HuH-7 (cell line): ENCODE data around the gene CCDC127.

Experiments used
- DNase-seq: peaks from one replicate; pipeline ENCODE4 v3.0.0; 2011; ENCODE audit warnings: low spot score

Gene CCDC127

GRCh38 chr5:189486-189885 is 28.5 kb downstream of the CCDC127 start:
- no peak for DNase-seq

DNA sequence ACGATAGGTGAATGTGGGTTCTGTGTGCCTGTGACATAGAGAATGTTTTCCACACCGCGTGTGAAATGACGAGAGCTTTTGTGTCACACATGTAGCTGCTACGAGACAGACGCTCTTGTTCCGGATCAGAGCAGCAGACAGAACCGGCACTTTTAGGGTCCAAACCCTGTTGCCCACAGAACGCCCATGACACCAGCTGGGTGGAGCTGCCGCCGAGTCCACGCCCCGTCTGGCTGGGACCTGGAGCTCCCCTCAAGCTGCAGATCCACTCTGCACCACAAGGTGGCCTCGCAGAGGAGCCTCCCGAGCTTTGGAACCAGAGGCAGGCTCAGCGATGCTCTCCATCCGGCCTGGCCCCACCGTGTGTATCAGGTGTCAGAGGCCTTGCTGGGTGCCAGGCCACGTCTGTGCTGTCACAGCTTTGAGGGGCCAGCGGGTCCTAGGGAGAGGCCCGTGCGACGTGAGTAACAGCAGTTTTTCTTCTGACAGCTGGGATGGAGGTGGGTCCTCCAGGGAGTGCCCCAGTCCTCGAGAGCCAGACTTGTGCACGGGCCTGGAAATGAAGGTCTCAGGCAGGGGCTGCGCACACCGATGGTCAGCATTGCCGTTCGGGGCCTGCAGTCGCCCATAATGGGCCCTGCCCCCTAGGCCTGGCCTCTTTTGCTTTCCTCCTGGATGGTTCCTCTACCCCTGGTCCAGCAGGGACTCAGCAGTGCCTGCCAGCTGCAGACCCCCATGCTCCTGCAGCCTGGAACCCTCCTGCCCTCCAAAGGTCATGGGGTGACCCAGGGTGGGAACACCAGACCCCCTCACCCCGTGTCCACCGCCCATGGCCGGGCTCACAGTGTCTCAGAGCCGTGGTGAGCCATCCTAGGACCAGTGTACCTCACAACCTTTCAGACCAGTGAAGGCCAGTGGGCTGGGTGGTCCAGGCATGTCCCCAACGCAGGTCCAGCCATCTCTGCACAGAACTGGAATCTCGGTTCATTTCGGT is 29.2 kb downstream of the CCDC127 start:
- peak; percentile 97 for DNase-seq

DNA sequence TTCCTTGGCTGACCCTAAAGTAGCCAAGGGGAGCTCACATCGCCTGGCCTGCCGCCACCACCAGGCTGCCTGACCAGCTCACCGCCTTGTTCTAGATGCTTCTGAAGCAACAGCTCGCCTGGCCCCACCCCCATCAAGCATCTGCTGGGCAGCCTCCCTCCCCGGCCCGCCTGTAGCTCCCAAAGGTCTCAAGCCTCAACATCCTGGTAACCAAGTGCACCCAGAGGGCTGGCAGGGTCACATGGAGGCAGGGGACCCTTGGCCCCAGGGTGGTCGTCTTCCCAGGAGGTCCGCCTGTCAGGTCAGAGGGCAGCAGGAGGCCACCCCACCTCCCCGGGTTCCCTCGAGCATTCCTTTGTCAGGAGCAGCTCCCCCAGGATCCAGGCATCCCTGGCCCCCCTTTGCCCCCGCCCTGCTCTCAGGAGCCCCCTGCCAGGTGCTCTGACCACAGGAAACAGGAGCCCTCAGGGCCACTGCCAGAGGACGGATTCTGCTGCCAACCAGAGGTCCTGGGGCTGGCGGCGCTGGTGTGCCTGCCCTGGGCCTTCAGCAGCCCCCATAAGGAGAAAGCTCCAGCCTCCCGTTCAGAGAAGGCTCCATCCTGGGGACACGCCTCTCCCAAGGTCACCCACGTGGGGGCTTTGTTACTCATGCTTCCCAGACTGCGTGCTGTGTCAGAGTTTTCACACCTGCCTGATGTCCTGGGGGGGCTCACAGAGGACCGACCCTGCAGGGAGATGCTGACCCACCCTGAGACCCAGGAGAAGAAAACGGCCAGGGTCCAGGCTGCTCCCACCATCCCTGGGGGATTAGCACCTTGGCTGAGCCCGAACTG is 30.1 kb downstream of the CCDC127 start:
- no peak for DNase-seq

DNA sequence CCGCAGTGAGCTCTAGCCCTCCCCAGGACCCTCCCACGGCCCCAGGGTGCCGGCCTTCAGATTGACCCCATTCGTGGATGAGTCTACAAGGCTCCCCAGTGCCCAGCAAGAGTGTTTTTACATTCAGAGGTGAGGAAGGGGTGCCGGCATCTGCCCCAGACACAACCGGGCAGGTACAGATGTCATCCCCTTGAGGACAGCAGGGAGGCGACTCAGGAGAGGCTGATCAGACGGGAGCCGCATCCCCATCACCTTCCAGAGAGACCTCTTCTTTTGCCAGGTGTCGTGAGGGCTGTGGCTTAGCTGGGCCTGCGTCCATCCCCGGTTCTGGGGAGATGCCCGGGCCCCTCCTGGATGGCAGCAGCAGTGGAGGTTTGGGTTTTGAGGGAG is 30.9 kb downstream of the CCDC127 start:
- no peak for DNase-seq

- DNase-seq, result no peak
These were observed 31.6 kb downstream of the CCDC127 start for GRCh38 chr5:186091-187041.

- no peak for DNase-seq
These were observed 32.6 kb downstream of the CCDC127 start for GRCh38 chr5:185095-186070.

- no peak for DNase-seq
These were observed 33.5 kb downstream of the CCDC127 start for GRCh38 chr5:184471-184870.

GRCh38 chr5:182126-182525 is 35.8 kb downstream of the CCDC127 start:
- no peak for DNase-seq

GRCh38 chr5:181566-181965 is 36.4 kb downstream of the CCDC127 start:
- no peak for DNase-seq

DNA sequence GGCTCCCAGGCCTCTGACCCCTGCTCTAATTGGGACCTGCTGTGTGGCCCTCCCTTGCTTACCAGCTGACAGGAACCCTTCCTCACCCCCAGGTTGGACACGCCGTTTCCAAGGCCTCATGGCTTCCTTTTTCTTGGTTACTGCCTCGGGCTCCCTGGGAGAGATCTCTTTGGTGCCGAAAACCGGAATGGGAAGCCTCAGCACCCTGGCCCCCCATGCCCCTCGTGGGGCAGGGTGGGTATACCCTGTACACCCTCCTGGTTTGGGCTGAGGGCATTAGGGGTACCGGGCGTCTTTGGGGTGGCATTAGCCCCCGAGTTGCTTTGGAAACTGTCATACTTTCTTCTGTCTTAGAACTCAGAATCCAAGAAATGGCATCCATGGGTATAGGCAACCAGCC is 36.8 kb downstream of the CCDC127 start:
- DNase-seq, result no peak

GRCh38 chr5:180286-180918 is 37.6 kb downstream of the CCDC127 start:
- DNase-seq, result no peak

DNA sequence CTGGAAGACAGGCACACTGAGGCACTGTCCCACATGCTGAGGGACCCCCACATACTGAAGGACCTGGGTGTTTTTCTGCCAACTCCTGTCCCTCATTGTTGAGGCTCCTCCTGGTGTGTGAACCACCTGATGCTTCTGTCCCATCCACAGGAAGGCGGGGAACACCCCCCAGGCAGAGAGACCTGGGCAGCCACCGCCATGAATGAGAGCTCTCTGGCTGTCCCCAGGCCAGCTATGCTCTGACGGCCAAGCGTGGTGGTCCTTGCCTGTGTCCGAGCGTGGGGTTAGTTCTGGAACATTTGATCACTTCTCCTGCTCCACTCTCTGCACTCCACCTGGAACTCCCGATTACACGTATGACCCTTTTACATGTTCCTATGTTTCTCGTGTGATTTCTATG is 38.6 kb downstream of the CCDC127 start:
- no peak for DNase-seq

- no peak for DNase-seq
These were observed 39.8 kb downstream of the CCDC127 start for GRCh38 chr5:178110-178509.

- DNase-seq, result no peak
These were observed 41.6 kb downstream of the CCDC127 start for GRCh38 chr5:176296-176823.

GRCh38 chr5:174876-175465 is 43.0 kb downstream of the CCDC127 start:
- no peak for DNase-seq

DNA sequence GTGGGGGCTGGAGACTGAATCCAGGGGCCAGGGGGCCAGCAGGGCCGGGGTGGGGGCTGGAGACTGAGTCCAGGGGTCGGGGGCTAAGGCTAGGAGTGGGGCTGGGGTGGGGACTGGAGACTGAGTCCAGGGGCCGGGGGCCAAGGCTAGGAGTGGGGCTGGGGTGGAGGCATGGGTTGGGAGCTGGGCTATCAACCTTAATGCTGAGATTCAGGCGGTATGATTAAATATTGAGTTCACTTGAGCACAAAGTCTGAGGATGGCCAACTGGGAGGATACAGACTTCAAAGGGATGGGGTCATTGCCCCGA is 43.7 kb downstream of the CCDC127 start:
- DNase-seq, result no peak

DNA sequence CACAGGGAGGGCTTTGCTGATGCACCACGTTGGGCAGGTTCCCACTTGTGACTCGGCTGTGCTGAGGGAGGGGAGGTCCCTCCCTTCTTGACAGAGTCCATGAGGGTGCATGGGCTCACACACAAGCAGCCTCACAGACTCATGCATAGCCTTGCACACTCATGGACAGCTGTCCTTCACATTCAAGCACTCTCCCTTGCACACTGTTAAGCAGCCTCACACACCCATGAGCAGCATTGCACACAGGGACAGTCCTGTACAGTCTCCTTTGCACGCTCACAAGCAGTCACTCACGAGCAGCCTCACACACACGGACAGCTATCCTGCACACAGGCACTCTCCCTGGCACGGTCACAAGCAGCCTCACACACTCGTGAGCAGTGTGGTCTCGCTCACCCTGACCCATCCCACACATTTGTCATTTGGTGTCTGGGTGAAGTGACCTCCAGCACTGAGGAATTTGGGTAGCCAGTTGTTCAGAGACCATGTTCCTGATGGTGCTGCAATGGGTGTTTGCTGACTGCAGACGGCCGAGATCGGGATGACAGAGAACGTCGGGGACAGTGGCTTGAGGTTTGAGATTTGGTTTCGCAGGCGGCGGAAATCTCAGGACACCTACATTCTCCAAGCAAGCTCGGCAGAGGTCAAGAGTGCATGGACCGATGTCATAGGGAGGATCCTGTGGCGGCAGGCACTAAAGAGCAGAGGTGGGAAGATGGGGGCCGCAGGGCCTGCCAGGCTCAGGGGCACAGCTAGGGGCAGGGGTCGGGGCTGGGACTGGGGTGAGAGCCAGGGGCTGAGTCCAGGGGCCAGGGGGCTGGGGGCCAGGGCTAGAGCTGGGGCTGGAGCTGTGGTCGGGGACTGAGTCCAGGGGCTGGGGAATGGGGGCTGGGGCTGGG is 44.3 kb downstream of the CCDC127 start:
- no peak for DNase-seq

GRCh38 chr5:172841-173251 is 45.1 kb downstream of the CCDC127 start:
- no peak for DNase-seq

GRCh38 chr5:172421-172820 is 45.5 kb downstream of the CCDC127 start:
- DNase-seq, result no peak
